Heart left ventricle (tissue), 16 donors: ENCODE measurements around the gene SLC10A6. TPM values are rescaled to one million over a fixed set of nuclear protein-coding genes. Genes with fewer than 3 reads are reported as not detected.

Experiments
- ATAC-seq, 4 donors: fragments of 200-7000 bp; cut with Tn5 transposase; one replicate each; pipeline ENCODE4 v1.9.1; 2020 to 2022; ENCODE audit warnings: moderate library complexity in 4 of 4, mild to moderate bottlenecking in 3 of 4, moderate number of reproducible peaks in 1 of 4
- DNase-seq, 5 donors: peaks; one replicate each; pipeline ENCODE4 v3.0.0-alpha.2; 2020
- H3K27ac ChIP-seq, 12 donors: fragments of 200-600 bp; sonication (generic) in 4 of 12; one replicate each; pipeline versions ENCODE4 v1.5.0 to v1.8.0; 2016 to 2022; ENCODE audit warnings: mild to moderate bottlenecking in 2 of 12
- H3K27me3 ChIP-seq, 9 donors: fragments of 200-600 bp; sonication (generic) in 2 of 9; one replicate each; pipeline versions ENCODE4 v1.5.1 to v1.8.0; 2016 to 2022; ENCODE audit warnings: mild to moderate bottlenecking in 3 of 9
- H3K36me3 ChIP-seq, 9 donors: fragments of 200-600 bp; sonication (generic) in 2 of 9; one replicate each; pipeline versions ENCODE4 v1.5.0 to v1.8.0; 2018 to 2022; ENCODE audit warnings: mild to moderate bottlenecking in 2 of 9
- H3K4me1 ChIP-seq, 12 donors: fragments of 200-600 bp; sonication (generic) in 4 of 12; one replicate each; pipeline versions ENCODE4 v1.5.0 to v1.8.0; 2016 to 2022; ENCODE audit warnings: mild to moderate bottlenecking in 3 of 12
- H3K4me3 ChIP-seq, 12 donors: fragments of 200-600 bp; sonication (generic) in 4 of 12; one replicate each; pipeline versions ENCODE4 v1.5.0 to v1.8.0; 2017 to 2022; ENCODE audit warnings: mild to moderate bottlenecking in 9 of 12, moderate library complexity in 4 of 12
- H3K9me3 ChIP-seq, 12 donors: fragments of 200-600 bp; sonication (generic) in 4 of 12; one replicate each; pipeline versions ENCODE4 v1.5.0 to v1.8.0; 2016 to 2022; ENCODE audit warnings: mild to moderate bottlenecking in 1 of 12
- CTCF ChIP-seq, 12 donors: fragments of 200-600 bp; sonication (generic) in 4 of 12; IDR thresholded peaks; one replicate each; pipeline versions ENCODE4 v1.5.0 to v1.8.0; 2018 to 2022; ENCODE audit warnings: antibody characterized with exemption in 12 of 12, mild to moderate bottlenecking in 5 of 12
- POLR2A ChIP-seq, 2 donors: fragments of 450-650 bp; IDR thresholded peaks; one replicate each; pipeline ENCODE4 v1.6.1; 2017; ENCODE audit warnings: antibody characterized with exemption in 2 of 2, mild to moderate bottlenecking in 2 of 2, moderate library complexity in 2 of 2
- WGBS, 4 donors: extraction: QIAGEN DNeasy Blood & Tissue Kit in 2 of 4; methylation state at CpG; one replicate each; pipeline versions ENCODE4 v1.1.5 to v1.1.7; 2013 to 2018; 5-methylcytosine and 5-hydroxymethylcytosine counted together
- intact Hi-C, 10 donors: fragments of 100-400 bp; cut with DNase I; formaldehyde crosslinking; loops; one replicate each; pipeline versions ENCODE4 v1.11.1 to v1.14.2; 2022
- polyA plus RNA-seq, 2 donors: library from polyadenylated mRNA; stranded (reverse); fragments of 200-250 nt; gene quantifications; one replicate each; pipeline ENCODE4 v1.2.3, GENCODE V29; 2013
- total RNA-seq, 9 donors: library from RNA; depleted of rRNA in 2 of 9; stranded (reverse); fragments of >200 nt in 2 of 9; fragmentation: NEBNext Ultra II Directional in 3 of 9; extraction: Animal tissue kit (Norgen Biotek cat#: 25700) in 3 of 9; gene quantifications; one replicate each; pipeline versions ENCODE4 v1.1.0 to v1.2.4, GENCODE V29; 2016 to 2023
- donor health status: ischemic (EF 13 %, LVEDD 7.1; RV severe dilation, severe dysfunction).
- donor health status: healthy with polysubstance abuse.
- donor health status: DM: no; HTN: yes; CAD: no.
- donor health status: DM: no; HTN: no; CAD: no.
- donor health status: ischemic (EF 25% LVEDD 6.9; RV normal size, moderate dysfunction).
- donor health status: ischemic (EF 25% LVEDD 5.7; RV mildly dilated, moderate dysfunction).
- donor health status: healthy.
- donor health status: DM: yes; HTN: yes; CAD: no.
- donor health status: ischemic (EF 35%, LVEDD 5.7; RV mildly dilated, moderate dysfunction).
- donor health status: nonischemic (EF 11% LVEDD 7.7; RV severe dilation, severe dysfunction).
- donor health status: DM: yes; HTN: yes; CAD: no.
- donor health status: PGD.
- donor health status: ischemic (EF 29% LVEDD 5.4; RV normal size, mild dysfunction).
- donor health status: nonischemic (EF 23%, LVEDD 6.1; RV moderate dilation, normal function).

The SLC10A6 gene
- total and polyA plus RNA-seq, 11 donors = 0.30 to 2.0 (median 0.53) TPM; not detected in 1

GRCh38 chr4:86775061-86775460 is 74.1 kb downstream of the SLC10A6 start:
- WGBS, 4 donors = 80 to 85% (median 83%) methylated on average over 4 of the region's 4 CpGs
- intact Hi-C loops = no loop called here
- H3K36me3 ChIP-seq = peaks cover 0 to 43% (median 4%) of the 10 kb centered on the region in 9 donors
- no peak for DNase-seq
- H3K27ac ChIP-seq = no peak overlapping the region
- TF ChIP-seq POLR2A (IDR thresholded peaks at IDR 0.05) = no peak
- no peak for TF ChIP-seq CTCF (IDR thresholded peaks at IDR 0.05)
- H3K4me3 ChIP-seq = no peak overlapping the region
- no peaks in the 10 kb centered on the region for H3K4me1 ChIP-seq
- H3K9me3 ChIP-seq = no peaks in the 10 kb centered on the region
- ATAC-seq = no peak
- no peaks in the 10 kb centered on the region for H3K27me3 ChIP-seq

Other genes with a start within 250 kb of the SLC10A6 start
- 1 to 10 TPM in 5 of 9 donors, under 1 TPM in 2, not detected in 2; 0.61 to 2.4 (median 1.2) TPM for gene C4orf36, start 43.0 kb upstream of the SLC10A6 start, total RNA-seq
- gene C4orf36, start 43.0 kb upstream of the SLC10A6 start, polyA plus RNA-seq = under 1 TPM in 1 of 2 donors, not detected in 1; 0.36 TPM
- 10 to 100 TPM; 55.8 to 96.5 (median 73.3) TPM for gene AFF1, start 85.6 kb upstream of the SLC10A6 start, total RNA-seq
- gene AFF1, start 85.6 kb upstream of the SLC10A6 start, polyA plus RNA-seq = 10 to 100 TPM; 51.8 to 72.8 TPM